Measurements from ENCODE around the gene HARBI1. TPM values are rescaled to one million over a fixed set of nuclear protein-coding genes. Genes with fewer than 3 reads are reported as not detected.

HARBI1 gene
- total and polyA plus RNA-seq, 2 donors (not counting 3 experiments of a cell fraction or from before 2014, with no cell fraction given), result 2.7 to 4.7 TPM

- POLR2A ChIA-PET, result no interaction called here
- Histone ChIP-seq H3K9me1 (replicated peaks; ENCODE audit: control insufficient read depth, extremely low read depth, insufficient read depth, low read length) (no peaks in the 10 kb centered on the region), H3K9me3 (replicated peaks; ENCODE audit: control insufficient read depth, insufficient read depth, low read length) (no peaks in the 10 kb centered on the region), H3K27me3 (ENCODE audit: control insufficient read depth in 2 of 2, insufficient read depth in 2 of 2, low read length in 2 of 2) (no peaks in the 10 kb centered on the region), H3K4me1 (ENCODE audit: control insufficient read depth, extremely low read depth, insufficient read depth, low read length) (no peaks in the 10 kb centered on the region), H3K9ac (replicated peaks; ENCODE audit: extremely low read depth, insufficient read depth, low read length) (no peak overlapping the region), H3K4me2 (ENCODE audit: insufficient read depth, low read length) (no peak overlapping the region), H2AFZ (ENCODE audit: low read depth, low read length) (no peak overlapping the region), H3K4me3 (replicated peaks in 1 of 3; ENCODE audit: insufficient read depth in 1 of 3, low read depth in 1 of 3, low read length in 3 of 3) (no peak overlapping the region), H3K27ac (ENCODE audit: insufficient read depth, low read depth, low read length) (no peak overlapping the region), H4K20me1 (replicated peaks; ENCODE audit: control insufficient read depth, extremely low read depth, insufficient read depth, low read length) (peaks cover 4% of the 10 kb centered on the region), H3K79me2 (ENCODE audit: control insufficient read depth, insufficient read depth, low read length) (peaks cover 56% of the 10 kb centered on the region), H3K36me3 (ENCODE audit: control insufficient read depth in 2 of 2, extremely low read depth in 1 of 2, insufficient read depth in 2 of 2, low read length in 2 of 2) (no peaks in the 10 kb centered on the region)
- TF ChIP-seq CTCF (IDR thresholded peaks at IDR 0.05; ENCODE audit: extremely low read depth in 1 of 2, insufficient read depth in 1 of 2, low read depth in 1 of 2, low read length in 2 of 2) (no peak), FOS (IDR thresholded peaks at IDR 0.05; ENCODE audit: borderline replicate concordance, insufficient read depth, low read length) (no peak)
- intact Hi-C loops (cut with micrococcal nuclease) (no loop called here), dilution Hi-C loops (cut with MboI; ENCODE audit: extremely low pct_ligation_motif_present, low sequenced_read_pairs) (no loop called here)
- no peak for FAIRE-seq
- no TSS peak for BruUV-seq (replicated peaks)
- CTCF ChIA-PET, result interaction anchor here (0.6 to 1.3 kb wide), 2 partner anchors 10 to 37 kb away, joined by 4 to 7 read pairs; no protein-coding TSS in a partner anchor
- no peak for DNase-seq (ENCODE audit: low read depth, low spot score)
These were observed 42.4 kb downstream of the HARBI1 start for GRCh38 chr11:46574656-46575055.

GRCh38 chr11:46570790-46571398 is 46.1 kb downstream of the HARBI1 start:
- Histone ChIP-seq H3K9me1 (replicated peaks; ENCODE audit: control insufficient read depth, extremely low read depth, insufficient read depth, low read length) (no peaks in the 10 kb centered on the region), H3K4me3 (replicated peaks in 1 of 3; ENCODE audit: insufficient read depth in 1 of 3, low read depth in 1 of 3, low read length in 3 of 3) (no peak overlapping the region), H3K4me2 (ENCODE audit: insufficient read depth, low read length) (no peak overlapping the region), H3K36me3 (ENCODE audit: control insufficient read depth in 2 of 2, extremely low read depth in 1 of 2, insufficient read depth in 2 of 2, low read length in 2 of 2) (no peaks in the 10 kb centered on the region), H3K9ac (replicated peaks; ENCODE audit: extremely low read depth, insufficient read depth, low read length) (no peak overlapping the region), H3K4me1 (ENCODE audit: control insufficient read depth, extremely low read depth, insufficient read depth, low read length) (no peaks in the 10 kb centered on the region), H2AFZ (ENCODE audit: low read depth, low read length) (no peak overlapping the region), H3K79me2 (ENCODE audit: control insufficient read depth, insufficient read depth, low read length) (peaks cover 54% of the 10 kb centered on the region), H4K20me1 (replicated peaks; ENCODE audit: control insufficient read depth, extremely low read depth, insufficient read depth, low read length) (peaks cover 4% of the 10 kb centered on the region), H3K27ac (ENCODE audit: insufficient read depth, low read depth, low read length) (no peak overlapping the region), H3K27me3 (ENCODE audit: control insufficient read depth in 2 of 2, insufficient read depth in 2 of 2, low read length in 2 of 2) (no peaks in the 10 kb centered on the region), H3K9me3 (replicated peaks; ENCODE audit: control insufficient read depth, insufficient read depth, low read length) (no peaks in the 10 kb centered on the region)
- no TSS peak for BruUV-seq (replicated peaks)
- ChIA-PET CTCF (interaction anchor here (1.0 to 1.3 kb wide), 3 partner anchors 9 to 17 kb away, joined by 3 to 5 read pairs (median 4); no protein-coding TSS in a partner anchor), POLR2A (no interaction called here)
- intact Hi-C loops (cut with micrococcal nuclease) (no loop called here), dilution Hi-C loops (cut with MboI; ENCODE audit: extremely low pct_ligation_motif_present, low sequenced_read_pairs) (no loop called here)
- FAIRE-seq, result no peak
- TF ChIP-seq POLR2AphosphoS5 (IDR thresholded peaks at IDR 0.05; ENCODE audit: insufficient read depth, low read depth, low read length) (no peak), MAX (IDR thresholded peaks at IDR 0.05; ENCODE audit: insufficient read depth, insufficient read length) (no peak), GATA2 (IDR thresholded peaks at IDR 0.05; ENCODE audit: insufficient read depth, insufficient read length, low read depth, low read length) (no peak)
- no peak for DNase-seq (ENCODE audit: low read depth, low spot score)
